K562 (cell line): Measurements from ENCODE around the gene COL13A1. TPM values are rescaled to one million over a fixed set of nuclear protein-coding genes. Genes with fewer than 3 reads are reported as not detected.

Experiments
- CHD2 ChIP-seq: IDR thresholded peaks from 2 replicates; pipeline ENCODE4 v1.6.1; 2011; ENCODE audit warnings: low read depth, low read length
- MAFF ChIP-seq: IDR thresholded peaks from 2 replicates; pipeline ENCODE4 v1.6.1; 2012; ENCODE audit warnings: low read length, improper control_type of control experiment
- ZNF232 ChIP-seq: sonication (generic); formaldehyde crosslinking; IDR thresholded peaks from 2 replicates; pipeline ENCODE4 v1.8.0; 2022; ENCODE audit warnings: mild to moderate bottlenecking, missing genetic modification reagents
- ZNF766 ChIP-seq: fragments of 200-800 bp; sonication (Bioruptor generic); conservative IDR thresholded peaks from 2 replicates; pipeline ENCODE4 v1.6.1; 2016; ENCODE audit warnings: missing genetic modification characterization, missing compliant biosample characterization
- polyA plus RNA-seq, 8 experiments: library from polyadenylated mRNA; depleted of rRNA in 4 of 8; stranded (reverse) in 5 of 8; unstranded in 3 of 8; fragments of >200 nt; fragmentation: Nextera tagmentation in 2 of 8; fragmentation: Illumina TruSeq in 1 of 8; extraction: Ambion mirVana in 2 of 8; extraction: Trizol in 1 of 8; gene quantifications; 2 replicates each; pipeline versions ENCODE4 v1.2.1 to v1.2.3, GENCODE V29; 2011 to 2014; ENCODE audit warnings: inconsistent platforms in 1 of 8, missing spikeins in 1 of 8
- total RNA-seq, 7 experiments: library from RNA; depleted of rRNA in 6 of 7; stranded (reverse); fragments of >200 nt in 6 of 7; fragmentation: Illumina TruSeq in 2 of 7; extraction: Trizol in 2 of 7; gene quantifications; 2 replicates each; pipeline versions ENCODE4 v1.2.1 to v1.2.3, GENCODE V29; 2011 to 2021; ENCODE audit warnings: low replicate concordance in 1 of 7
- TF ChIP-seq, protein P1 (sequence below), 2 experiments: fragments of 450-650 bp; formaldehyde crosslinking in 1 of 2; IDR thresholded peaks; 2 replicates each; pipeline versions ENCODE4 v1.4.0 to v1.6.1; 2014 to 2020; ENCODE audit warnings: mild to moderate bottlenecking in 2 of 2, borderline replicate concordance in 1 of 2, low read depth in 1 of 2
- TF ChIP-seq, protein P2 (sequence below): sonication (generic); formaldehyde crosslinking; IDR thresholded peaks from 2 replicates; pipeline ENCODE4 v1.8.0; 2022; ENCODE audit warnings: mild to moderate bottlenecking, missing genetic modification reagents, borderline replicate concordance

COL13A1 gene
- total and polyA plus RNA-seq, 9 of the 15 experiments (the other 6 are each of a cell fraction or from before 2014, with no cell fraction given): not detected

DNA sequence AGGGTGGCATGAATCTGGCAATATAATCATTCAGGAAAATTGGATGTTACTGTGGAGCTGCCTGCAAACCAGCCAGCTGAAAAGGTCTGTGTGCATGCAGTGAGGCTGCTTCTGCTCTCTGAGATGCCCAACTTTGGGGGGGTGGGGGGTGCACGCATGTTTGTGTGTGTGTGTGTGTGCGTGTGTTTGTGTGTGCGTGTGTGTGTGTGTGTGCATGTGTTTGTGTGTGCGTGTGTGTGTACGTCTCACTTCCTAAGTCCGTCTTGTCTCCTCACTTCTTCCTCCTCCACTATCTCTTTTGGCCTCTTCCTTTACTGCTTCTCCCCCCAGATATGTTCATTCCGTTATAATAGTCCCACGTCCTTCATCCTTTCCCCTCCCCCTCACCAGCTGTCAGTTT, 148.1 kb downstream of the COL13A1 start (continued):
- TF ChIP-seq, protein P1, sequence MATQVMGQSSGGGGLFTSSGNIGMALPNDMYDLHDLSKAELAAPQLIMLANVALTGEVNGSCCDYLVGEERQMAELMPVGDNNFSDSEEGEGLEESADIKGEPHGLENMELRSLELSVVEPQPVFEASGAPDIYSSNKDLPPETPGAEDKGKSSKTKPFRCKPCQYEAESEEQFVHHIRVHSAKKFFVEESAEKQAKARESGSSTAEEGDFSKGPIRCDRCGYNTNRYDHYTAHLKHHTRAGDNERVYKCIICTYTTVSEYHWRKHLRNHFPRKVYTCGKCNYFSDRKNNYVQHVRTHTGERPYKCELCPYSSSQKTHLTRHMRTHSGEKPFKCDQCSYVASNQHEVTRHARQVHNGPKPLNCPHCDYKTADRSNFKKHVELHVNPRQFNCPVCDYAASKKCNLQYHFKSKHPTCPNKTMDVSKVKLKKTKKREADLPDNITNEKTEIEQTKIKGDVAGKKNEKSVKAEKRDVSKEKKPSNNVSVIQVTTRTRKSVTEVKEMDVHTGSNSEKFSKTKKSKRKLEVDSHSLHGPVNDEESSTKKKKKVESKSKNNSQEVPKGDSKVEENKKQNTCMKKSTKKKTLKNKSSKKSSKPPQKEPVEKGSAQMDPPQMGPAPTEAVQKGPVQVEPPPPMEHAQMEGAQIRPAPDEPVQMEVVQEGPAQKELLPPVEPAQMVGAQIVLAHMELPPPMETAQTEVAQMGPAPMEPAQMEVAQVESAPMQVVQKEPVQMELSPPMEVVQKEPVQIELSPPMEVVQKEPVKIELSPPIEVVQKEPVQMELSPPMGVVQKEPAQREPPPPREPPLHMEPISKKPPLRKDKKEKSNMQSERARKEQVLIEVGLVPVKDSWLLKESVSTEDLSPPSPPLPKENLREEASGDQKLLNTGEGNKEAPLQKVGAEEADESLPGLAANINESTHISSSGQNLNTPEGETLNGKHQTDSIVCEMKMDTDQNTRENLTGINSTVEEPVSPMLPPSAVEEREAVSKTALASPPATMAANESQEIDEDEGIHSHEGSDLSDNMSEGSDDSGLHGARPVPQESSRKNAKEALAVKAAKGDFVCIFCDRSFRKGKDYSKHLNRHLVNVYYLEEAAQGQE (IDR thresholded peaks at IDR 0.05; ENCODE audit: borderline replicate concordance): no peak
- TF ChIP-seq, protein P1 (CRISPR knock-in tag; IDR thresholded peaks at IDR 0.05; ENCODE audit: low read depth): no peak
- TF ChIP-seq ZNF766 (no peak), MAFF (no peak), ZNF232 (CRISPR knock-in tag) (no peak), CHD2 (no peak)
- TF ChIP-seq, protein P2, sequence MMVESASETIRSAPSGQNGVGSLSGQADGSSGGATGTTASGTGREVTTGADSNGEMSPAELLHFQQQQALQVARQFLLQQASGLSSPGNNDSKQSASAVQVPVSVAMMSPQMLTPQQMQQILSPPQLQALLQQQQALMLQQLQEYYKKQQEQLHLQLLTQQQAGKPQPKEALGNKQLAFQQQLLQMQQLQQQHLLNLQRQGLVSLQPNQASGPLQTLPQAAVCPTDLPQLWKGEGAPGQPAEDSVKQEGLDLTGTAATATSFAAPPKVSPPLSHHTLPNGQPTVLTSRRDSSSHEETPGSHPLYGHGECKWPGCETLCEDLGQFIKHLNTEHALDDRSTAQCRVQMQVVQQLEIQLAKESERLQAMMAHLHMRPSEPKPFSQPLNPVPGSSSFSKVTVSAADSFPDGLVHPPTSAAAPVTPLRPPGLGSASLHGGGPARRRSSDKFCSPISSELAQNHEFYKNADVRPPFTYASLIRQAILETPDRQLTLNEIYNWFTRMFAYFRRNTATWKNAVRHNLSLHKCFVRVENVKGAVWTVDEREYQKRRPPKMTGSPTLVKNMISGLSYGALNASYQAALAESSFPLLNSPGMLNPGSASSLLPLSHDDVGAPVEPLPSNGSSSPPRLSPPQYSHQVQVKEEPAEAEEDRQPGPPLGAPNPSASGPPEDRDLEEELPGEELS (CRISPR knock-in tag): no peak
